OCI-M1 (cell line): Measurements from ENCODE around the gene LYRM4.

ENCODE experiments used
- DNase-seq: peaks from one replicate; lab custom pipeline; 2025; lab: John Stamatoyannopoulos, UW

LYRM4 gene

DNA sequence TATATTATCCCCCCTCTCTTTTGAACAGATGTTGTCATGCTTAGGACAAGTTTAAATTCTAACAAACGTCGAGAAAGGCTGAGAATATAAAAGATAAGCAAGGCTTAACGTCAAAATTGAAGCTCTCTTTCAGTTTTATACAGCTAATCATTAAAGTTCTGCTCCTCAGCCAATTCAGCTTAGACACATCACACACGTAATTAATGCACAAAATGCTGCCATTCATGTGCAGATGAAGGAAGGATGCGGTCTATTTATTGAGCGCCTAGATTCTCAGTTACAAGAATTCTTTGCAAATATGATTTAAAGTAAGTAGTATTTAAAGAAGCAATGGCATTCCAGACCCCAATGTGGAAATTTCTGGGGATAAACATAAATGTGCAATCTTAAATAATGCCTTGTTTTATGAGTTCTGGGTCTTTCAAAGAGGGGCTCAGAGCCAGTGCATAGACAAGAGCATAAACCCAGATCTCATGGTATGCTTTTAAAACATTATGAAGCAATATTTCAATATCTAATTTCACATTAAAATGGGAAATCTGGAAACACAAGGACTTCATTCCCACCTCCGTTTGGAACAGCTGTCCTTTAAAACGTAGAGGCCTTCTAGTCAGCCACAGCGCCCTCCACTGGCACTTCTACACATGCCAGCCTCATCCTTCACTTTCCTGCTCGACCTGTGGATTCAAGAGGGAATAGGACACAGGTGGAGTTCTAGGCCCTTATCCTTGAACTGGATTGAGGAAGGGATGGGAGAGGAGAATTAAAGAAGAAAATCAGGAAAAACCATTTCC lies 85.8 kb downstream of the LYRM4 start:
- peak; percentile 27 for DNase-seq

DNA sequence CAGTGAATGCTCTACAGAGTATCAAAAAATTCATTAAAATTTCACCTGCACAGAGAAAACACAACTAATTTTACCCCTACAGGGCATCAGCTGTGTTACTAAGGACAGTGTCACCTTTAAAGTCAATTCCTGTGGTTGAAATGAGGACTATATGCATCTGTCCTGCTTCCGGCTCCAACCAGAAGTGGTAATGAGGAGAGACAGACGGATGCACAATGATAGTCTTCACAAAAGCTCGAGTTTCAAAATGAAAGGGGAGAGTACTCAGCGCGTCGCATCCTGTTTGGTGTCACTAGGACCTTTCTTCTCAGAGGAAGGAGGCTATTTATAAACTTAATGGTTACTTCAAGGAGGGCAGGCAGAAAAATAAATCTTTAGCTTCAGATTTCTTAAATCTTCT lies 86.5 kb downstream of the LYRM4 start:
- no peak for DNase-seq

DNA sequence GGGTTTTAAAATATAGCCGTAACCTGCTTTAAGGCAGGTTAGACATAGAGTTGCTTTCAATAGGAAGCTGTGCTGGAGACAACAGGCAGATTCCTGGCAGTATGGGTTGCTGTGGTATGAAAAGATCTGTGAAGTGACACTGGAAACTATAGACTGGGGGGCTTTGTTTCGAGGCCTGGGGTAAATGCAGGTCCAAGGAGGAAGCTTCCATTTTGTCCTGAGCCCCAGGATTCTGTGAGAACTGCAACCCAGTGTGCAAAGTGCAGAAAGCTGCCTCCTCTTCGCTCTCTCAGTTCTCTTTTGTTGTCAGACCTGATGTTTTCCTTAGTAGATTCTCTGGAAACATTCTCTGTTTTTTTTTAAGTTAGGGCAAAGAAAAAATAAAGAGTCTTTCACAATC lies 86.9 kb downstream of the LYRM4 start:
- no peak for DNase-seq

DNA sequence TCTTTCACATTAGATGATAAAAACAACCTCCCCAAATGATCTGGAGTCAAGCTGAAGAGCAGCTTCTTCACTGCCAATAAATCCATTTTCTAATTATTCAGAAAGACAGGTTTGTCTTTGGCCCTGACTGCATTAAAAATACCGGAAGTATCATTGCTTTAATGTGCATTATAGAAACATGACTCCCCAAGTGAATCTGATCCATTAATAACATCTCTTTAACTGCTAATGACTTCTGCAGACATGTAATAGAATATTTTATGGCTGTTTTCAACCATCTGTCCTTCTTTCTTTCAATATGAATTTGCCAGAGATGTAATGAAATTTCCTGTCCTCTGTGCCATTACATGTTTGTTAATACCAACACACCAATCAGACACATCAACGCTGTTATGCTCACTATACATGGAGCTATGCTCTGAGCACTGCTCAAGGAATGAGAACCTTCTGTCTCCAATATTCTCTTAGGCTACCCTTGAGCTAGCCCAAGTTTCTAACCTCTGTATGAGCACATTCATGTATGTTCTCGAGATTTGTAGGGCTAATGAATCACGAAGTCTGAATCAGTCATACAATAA lies 87.8 kb downstream of the LYRM4 start:
- DNase-seq, result no peak

DNA sequence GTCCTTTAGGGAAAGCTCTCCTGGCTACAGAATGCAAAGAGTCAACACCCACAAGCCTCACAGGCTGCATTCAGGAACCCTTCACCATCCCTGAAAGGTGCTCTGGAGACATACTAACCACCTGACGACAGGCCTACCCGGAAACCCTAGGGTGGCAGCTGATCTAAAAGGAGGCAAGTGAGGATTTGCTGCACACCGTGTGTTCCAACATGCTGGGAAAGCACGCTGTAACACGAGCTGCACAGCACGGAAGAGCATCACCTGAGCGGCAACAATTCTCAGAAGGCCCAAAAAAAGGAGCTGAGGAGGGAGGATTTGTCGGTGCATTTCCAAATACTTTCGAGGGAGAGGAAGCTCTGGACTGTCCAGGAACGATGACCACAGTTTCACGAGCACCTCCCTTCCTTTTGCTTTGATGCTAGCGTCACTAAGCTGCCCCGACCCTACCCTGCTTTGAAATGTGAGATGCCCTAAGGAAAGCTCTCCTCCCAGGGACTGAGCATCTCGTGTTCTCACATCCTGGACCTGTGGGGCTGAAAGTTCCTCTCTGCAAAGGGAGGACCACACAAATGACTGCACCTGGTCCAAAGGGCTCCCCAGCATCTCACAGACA lies 88.6 kb downstream of the LYRM4 start:
- no peak for DNase-seq

DNA sequence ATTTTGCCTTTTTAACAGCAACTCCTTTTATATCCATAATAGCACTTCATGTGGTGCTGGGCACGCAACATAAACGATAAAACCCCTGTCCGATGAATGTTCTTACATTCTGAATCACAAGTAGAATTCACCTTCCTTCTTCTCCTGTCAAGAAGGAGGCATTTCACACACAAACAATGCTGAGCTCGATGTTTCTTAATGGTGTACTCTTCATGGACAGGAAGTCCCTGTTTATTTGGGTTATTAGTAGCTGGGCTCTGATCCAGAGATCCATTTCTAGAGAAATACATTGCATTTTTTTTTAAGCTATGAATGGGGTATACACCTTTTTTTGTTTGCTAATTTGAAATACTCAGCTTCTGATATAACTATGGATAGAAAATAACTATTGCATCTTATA lies 93.2 kb downstream of the LYRM4 start:
- DNase-seq, result no peak

DNA sequence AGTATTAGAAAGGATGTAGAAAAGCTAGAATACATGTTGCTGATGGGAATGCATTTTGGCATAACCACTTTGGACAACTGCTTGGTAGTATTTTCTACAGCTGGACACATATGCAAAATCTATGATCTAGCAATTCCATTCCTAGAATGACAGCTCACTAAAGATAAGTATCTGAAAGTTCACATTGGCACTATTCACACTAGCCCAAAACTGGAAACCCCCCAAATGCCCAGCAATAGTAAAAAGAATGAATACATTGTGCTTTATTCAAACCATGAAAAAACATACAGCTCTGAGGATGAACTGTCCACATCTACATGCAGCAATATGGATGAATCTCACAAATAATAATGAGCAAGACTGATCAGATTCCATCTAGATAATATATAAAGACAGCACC lies 96.7 kb downstream of the LYRM4 start:
- DNase-seq, result no peak

DNA sequence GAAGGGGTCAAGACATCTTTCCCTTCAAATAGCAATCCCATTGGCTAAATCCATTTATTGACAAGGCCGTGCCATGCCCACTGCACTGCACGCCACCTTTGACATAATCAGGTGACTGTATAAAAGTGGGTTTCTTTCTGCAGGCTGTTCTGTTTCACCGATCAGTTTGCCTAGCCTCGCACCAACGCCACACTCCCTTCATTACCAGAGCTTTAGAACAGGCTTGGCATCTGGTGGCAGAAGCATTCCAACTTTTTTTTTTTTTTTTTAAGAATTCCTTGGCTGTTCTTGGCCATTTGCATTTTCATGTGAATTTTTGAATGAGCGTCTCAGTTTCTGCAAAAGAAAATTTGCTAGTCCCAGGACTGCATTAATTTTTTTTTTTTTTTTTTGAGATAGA lies 97.5 kb downstream of the LYRM4 start:
- no peak for DNase-seq

DNA sequence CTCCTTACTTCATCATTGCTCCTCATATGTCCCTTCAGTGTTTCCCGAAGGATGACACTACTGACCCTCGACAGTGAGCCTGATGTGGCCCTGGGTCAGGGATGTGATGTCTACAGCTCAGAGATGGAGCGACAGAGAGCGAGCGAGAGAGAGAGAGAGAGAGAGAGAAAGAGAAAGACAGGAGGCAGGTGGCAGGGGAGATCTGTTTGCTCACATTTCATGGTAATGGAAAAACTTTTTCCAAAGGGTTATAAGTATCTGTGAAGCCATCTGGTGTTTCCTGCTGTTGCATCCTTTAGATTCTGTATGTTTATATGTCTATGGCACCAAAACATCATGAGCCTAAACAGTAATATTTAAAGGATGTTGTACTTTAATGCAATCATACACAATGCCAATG lies 98.4 kb downstream of the LYRM4 start:
- DNase-seq, result no peak

DNA sequence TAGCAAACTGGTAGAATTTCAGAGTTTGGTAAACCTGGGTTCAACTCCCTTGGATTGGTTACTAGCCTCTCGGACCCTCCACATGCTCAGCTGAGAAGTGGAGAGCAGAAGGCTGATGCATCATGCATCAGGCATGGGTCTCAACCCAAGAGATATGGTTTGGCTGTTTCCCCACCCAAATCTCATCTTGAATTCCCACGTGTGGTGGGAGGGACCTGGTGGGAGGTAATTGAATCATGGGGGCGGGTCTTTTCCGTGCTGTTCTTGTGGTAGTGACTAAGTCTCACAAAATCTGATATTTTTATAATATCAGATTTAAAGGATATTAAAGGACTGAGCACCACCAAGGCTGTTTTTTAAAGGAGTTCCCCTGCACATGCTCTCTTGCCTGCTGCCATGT lies 100.5 kb downstream of the LYRM4 start:
- DNase-seq, result no peak

DNA sequence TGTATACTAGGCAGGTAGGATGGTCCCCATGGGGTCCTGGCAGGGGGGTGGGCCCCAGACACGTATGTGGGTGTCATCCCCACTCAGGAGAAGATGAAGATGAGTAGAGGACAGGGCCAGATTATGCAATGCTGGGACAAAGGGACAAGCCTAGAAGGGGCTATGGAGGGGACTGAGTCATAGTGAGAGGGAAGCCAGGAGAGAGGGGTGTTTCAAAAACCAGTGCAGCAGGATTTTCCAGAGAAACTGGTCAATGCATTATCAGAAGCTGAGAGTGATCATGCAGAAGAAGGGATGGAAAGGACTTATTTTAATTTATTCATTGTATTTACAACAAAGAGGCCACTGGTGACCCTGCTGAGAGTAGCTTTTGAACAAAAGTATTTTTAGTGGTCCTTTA lies 101.6 kb downstream of the LYRM4 start:
- DNase-seq, result no peak

DNA sequence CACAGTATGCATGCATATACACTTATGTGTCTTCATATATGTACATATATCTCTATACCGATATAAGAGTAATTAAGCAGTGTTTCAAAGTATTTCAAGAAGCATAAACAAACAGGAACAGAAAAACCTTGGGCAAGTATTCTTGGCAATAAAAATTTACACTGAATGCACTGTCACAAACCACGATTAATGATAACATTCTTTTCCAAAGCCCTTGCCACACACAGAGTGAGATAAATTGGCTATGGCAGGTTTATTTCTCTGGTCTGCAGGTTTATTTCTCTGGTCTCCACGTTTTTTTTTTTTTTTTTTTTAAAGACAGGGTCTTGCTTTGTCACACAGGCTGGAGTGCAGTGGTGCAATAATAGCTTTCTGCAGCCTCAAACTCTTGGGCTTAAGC lies 102.6 kb downstream of the LYRM4 start:
- no peak for DNase-seq

DNA sequence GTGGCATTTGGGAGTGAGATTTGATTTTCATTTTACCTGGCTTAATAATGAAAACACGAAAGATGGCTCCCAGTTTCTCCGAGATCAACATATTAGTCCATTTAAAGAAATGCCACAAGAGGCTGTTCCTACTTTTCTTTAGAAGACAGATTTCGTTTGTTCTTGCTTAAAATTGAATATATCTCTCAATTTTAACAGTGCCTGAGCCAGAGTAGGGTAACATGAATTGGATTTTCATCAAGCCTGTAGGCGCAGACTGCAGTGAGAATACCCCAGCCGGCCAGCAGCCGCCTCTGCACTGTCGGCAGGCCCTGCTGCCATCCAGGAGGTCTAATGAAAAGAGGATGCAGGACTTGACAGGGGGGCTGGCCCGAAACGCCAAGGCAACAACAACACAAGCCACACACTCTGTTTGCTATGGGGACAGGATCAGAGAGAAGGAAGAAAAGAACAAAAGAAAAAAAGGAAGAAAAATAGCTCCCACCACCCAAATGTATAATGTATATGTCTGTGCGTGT lies 103.1 kb downstream of the LYRM4 start:
- DNase-seq, result no peak

DNA sequence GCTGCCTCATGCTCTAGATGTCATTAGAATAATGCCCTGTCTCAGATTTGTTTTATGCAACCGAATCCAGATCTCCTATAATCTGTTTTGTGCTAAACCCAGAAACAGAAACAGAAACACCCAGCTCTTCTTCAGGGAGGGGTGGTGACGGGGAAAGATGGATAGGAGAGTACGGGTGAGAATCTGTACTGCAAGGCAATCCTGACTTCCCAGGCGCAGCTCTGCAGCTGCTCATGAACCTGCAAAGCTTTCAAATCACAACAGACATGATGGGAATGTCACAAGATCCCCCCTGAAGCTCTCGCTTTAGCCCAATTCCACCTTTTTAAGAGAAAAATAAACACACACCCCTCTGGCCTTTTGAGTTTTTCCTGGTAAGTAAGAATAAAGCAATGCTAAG lies 104.1 kb downstream of the LYRM4 start:
- DNase-seq, result no peak

DNA sequence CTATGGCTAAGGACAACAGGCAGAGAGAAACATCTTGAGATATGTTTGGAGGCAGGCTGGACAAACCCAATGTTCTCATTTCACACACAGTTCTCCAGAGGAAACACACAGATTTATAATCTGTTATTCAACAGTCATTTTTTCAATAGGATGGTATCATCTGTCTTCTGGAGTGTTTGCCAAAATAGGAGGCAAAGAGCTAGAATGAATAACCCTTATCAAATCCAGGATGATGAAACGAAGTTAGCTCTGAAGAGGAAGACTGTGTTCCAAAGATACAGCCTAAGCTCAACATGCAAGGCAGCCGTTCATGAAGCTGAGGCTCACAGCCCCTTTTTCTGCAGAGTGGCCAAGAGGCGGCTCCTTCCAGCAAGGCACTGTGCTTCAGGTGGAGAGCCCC lies 104.8 kb downstream of the LYRM4 start:
- no peak for DNase-seq

DNA sequence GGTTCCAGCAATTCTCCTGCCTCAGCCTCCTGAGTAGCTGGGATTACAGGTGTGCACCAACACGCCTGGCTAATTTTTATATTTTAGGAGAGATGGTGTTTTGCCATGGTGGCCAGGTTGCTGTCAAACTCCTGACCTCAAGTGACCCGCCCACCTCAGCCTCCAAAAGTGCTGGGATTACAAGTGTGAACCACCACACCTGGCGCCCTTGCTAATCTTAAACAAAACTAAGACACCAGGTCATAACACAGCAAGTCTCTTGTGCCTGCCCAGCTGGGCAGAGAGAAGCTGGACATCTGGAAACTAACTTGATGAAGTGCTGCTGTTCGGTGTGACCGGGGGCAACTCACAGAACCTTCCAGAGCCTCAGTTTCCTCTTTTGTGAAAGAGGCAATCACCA lies 107.6 kb downstream of the LYRM4 start:
- no peak for DNase-seq

DNA sequence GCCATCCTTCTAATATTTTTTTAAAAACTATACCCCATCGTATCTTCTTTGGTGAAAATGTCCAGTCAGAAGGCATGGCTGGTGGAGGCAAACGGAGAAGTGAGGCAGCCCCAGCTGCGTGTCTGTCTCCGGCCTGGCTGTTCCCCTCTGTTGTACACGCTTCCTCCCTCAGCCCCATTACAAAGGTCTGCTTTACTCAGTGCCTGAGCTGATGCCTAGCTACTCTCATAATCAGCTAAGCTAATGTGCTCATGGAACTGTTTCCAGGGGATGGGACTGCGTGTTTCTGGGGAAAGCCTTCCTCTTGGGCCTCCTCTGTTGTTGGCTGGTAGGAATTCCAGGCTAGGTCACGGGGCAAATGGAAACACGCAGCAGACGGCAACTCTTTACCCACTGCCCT lies 108.3 kb downstream of the LYRM4 start:
- no peak for DNase-seq

DNA sequence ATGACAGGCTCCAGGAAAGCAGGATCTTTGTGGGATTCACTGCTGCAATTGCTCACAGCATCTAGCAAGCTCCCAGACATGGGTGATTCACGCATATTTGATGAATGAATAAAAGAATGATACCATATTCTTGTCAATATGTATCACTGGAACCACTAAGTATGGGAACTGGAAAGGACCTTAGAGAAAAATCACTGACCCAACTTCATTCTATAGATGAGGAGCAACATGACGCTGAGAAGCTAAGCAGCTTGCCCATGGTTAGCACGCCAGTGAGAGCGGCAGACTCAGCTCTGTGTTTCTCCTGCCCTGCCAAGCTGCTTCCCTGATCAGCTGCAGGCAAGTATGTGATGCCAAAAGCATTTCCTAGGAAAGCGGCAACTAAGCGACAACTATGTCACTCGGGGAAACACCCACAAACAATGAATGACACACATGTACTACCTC lies 108.8 kb downstream of the LYRM4 start:
- no peak for DNase-seq

DNA sequence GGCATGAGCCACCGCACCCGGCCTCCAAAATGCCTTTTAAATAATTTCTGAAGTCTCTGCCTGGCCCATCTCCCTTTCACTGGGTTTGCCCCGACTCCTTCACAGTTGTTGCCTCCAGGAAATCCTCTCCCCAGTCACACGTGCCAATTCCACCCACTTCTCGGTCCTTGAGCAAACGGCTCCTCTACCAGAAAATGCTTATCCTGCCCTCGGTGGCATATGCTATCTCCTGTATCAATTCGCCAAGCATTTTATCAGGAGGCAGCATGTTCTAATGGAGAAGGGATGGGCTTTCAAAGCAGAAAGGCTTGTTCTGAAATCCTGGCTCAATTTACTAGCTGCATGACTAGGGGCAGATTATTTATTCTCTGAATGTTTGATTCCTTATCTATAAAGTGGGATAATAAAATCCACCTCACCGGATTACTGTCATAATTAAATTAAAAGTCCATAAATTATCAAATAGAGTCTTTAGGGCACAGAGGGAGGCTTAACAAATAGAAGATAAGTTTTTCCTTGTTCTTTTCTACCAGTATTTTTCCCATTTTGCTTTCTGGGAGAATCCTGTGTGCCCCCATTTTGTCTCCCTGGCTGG lies 109.3 kb downstream of the LYRM4 start:
- no peak for DNase-seq

DNA sequence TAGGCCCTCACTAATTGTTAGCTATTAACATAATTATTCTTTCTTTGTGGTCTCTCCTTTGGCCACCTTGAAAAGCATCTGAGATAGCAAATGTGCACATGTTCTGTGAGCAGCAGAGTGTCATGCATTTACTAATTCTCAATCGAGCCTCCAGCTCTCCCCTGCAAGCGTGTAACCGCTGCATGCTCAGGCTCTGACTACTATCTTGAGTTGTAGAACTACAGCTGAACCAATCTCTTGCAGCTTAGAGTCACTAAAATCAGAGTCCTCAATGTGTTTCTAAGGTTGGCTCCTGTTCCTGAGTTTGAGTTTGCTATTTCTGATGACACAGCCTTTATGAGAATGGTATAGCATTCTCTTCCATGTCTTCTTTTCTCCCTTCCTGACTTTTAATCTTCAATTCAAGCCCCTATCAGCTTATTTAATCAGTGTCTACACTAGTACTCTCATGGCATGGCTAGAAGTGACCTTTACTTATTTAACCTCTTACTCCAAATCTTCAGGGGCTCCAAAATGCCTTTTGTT lies 110.1 kb downstream of the LYRM4 start:
- no peak for DNase-seq

DNA sequence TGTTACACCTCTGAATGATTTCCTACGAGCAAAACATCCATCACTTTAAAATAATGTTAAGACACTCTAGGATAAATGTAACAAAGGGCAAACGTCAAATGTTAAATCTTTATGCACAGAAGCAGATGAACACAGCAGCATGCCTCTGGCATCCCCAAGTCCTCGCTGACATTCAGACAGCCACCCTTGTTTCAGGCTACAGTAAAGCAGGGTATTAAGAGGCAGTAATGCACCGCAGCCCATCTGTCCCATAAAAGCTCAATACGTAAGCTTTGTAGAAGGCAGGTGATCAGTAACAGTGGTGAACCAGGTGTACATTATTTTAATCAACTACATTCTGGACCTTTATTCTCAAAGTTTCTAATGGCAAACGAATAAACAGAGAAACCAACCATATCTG lies 110.9 kb downstream of the LYRM4 start:
- DNase-seq, result no peak

DNA sequence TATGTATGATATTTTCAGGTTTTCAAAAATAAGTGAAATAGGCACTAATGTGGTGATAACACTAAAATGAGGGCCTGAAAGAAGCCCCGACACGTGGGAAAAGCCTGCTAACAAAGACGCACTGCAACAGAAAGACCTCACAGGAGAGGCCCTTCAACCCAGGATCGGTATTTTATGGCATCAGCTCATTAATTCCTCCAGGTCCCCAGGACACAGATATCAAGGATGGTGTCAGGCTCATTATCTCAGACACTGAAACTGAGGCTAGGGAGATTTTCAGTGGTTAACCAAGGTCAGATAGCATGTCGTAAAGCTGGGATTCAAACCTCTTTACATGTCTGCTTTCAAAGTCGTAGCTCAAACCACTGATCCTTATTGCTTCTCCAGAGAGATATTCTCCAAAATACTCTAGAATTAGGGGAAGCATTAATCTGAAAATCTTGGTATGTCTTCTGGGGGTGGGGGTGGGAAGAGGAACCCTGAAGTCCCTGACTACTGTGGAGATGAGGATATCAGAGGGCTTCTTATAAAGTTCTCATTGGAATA lies 111.5 kb downstream of the LYRM4 start:
- DNase-seq, result no peak
